ACC112 (cell line): ENCODE results near the gene RAI1.

Source experiments
- H2AFZ ChIP-seq: fragments of 200-600 bp; sonication (generic); one replicate; pipeline ENCODE4 v1.6.0; 2017; ENCODE audit warnings: antibody characterized with exemption, low read length; ENCODE audit not compliant: unreplicated experiment
- H3K27ac ChIP-seq: fragments of 200-600 bp; sonication (generic); 2 replicates; pipeline ENCODE4 v1.5.1; 2014; ENCODE audit warnings: low read depth, mild to moderate bottlenecking, antibody characterized with exemption, low read length, moderate library complexity
- H3K27me3 ChIP-seq: fragments of 200-600 bp; sonication (generic); 2 replicates; pipeline ENCODE4 v1.6.1; 2014; ENCODE audit warnings: mild to moderate bottlenecking, antibody characterized with exemption, low read length, moderate library complexity, mixed read lengths; ENCODE audit not compliant: insufficient read depth
- H3K36me3 ChIP-seq: fragments of 200-600 bp; sonication (generic); 2 replicates; pipeline ENCODE4 v1.6.1; 2016; ENCODE audit warnings: mild to moderate bottlenecking, antibody characterized with exemption, low read length, moderate library complexity, mixed read lengths; ENCODE audit not compliant: insufficient read depth
- H3K4me1 ChIP-seq: fragments of 200-600 bp; sonication (generic); one replicate; pipeline ENCODE4 v1.6.1; 2016; ENCODE audit warnings: low read length, mixed read lengths; ENCODE audit not compliant: insufficient read depth, unreplicated experiment, control insufficient read depth
- H3K4me3 ChIP-seq: fragments of 200-600 bp; sonication (generic); 2 replicates; pipeline ENCODE4 v1.5.1; 2014; ENCODE audit warnings: mild to moderate bottlenecking, low read depth, low read length
- H3K79me2 ChIP-seq: fragments of 200-600 bp; sonication (generic); one replicate; pipeline ENCODE4 v1.6.0; 2016; ENCODE audit warnings: low read length; ENCODE audit not compliant: control insufficient read depth, unreplicated experiment, insufficient read depth

RAI1 gene

DNA sequence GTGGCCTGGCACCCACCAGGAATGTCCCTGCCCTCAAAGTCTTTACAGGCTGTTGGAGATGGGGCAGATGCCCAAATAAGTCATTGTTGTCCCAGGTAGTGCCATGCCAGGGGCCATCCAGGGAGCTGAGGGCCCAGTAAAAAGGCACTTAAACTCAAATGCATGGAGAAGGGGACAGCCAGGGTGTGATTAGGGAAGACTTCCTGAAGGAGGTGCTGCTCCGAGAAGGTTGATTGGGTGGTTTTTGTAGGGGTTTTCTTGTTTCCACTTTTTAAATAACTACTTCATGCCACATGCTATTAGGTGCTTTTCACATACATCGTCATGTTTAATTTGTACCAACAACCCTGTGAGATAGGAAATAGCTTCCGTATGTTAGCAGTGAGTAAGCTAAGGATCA, 66.9 kb downstream of the RAI1 start:
- no peak overlapping the region for H3K27ac ChIP-seq

DNA sequence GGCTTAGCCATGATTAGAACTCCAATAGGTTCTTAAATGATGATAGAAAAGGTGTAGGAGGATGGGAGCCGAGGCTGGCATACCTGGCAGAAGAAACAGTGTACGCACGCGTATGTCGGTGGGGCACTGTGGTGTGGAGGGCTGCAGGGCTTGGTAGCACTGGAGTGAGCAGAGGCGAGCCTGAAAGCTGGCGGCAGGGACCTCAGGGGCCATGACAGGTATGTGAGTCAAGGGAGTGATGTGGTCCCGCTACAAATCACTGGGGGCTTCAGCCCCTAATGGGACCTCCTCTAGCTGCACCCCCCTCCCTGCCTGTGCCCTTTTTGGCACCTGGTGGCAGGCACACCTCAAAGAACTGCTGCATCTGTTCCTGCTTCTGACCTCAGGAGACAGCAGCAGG, 67.3 kb downstream of the RAI1 start:
- no peak overlapping the region for H3K4me3 ChIP-seq
- H3K4me1 ChIP-seq, result peaks cover 18% of the 10 kb centered on the region
- H3K27me3 ChIP-seq, result no peaks in the 10 kb centered on the region
- H2AFZ ChIP-seq, result no peak overlapping the region
- peaks cover 25% of the 10 kb centered on the region for H3K79me2 ChIP-seq
- no peaks in the 10 kb centered on the region for H3K36me3 ChIP-seq
- H3K27ac ChIP-seq, result no peak overlapping the region

More for the DNA sequence above, 66.9 kb downstream of the RAI1 start:
- peaks cover 14% of the 10 kb centered on the region for H3K4me1 ChIP-seq
- no peak overlapping the region for H3K4me3 ChIP-seq
- H3K27me3 ChIP-seq, result no peaks in the 10 kb centered on the region
- H2AFZ ChIP-seq, result no peak overlapping the region
- H3K36me3 ChIP-seq, result no peaks in the 10 kb centered on the region
- peaks cover 22% of the 10 kb centered on the region for H3K79me2 ChIP-seq

DNA sequence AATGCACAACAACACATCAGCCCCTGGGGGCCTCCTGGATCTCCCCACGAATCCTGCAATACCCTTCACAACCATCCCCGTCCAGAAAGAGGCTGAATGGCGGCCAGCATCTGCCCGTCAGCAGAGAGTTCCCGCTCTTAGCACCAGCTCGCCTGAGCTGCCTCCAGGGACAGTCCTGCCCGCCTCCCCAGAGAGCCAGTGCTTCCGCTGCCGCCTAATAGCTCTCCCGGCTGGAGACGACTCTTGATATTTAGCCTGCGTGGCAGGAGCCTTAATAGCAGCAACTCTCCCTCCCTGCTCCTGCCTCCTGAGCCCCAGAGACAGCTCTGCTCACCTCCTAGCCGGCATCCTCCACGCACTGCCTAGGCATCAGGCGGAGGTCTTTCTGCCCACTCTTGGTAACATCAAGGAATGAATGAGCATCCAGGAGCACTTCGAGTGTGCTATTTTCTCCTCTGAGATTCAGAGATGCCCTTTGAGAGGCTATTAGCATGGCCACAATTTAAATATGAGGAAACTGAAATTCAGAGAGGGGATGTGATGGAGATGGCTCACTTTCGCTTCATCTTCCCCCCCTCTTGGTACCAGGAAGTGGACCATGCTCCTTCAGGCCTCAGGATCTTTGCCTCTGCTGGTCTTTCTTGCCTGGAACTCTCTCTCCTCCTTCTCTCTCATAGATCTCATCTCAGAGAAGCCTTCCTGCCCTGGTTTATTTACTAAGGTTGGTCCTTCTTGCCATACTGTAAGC, 67.9 kb downstream of the RAI1 start:
- H3K4me3 ChIP-seq, result no peak overlapping the region
- no peaks in the 10 kb centered on the region for H3K27me3 ChIP-seq
- H3K4me1 ChIP-seq, result peaks cover 19% of the 10 kb centered on the region
- H3K79me2 ChIP-seq, result peaks cover 28% of the 10 kb centered on the region
- no peaks in the 10 kb centered on the region for H3K36me3 ChIP-seq
- H3K27ac ChIP-seq, result no peak overlapping the region
- no peak overlapping the region for H2AFZ ChIP-seq

DNA sequence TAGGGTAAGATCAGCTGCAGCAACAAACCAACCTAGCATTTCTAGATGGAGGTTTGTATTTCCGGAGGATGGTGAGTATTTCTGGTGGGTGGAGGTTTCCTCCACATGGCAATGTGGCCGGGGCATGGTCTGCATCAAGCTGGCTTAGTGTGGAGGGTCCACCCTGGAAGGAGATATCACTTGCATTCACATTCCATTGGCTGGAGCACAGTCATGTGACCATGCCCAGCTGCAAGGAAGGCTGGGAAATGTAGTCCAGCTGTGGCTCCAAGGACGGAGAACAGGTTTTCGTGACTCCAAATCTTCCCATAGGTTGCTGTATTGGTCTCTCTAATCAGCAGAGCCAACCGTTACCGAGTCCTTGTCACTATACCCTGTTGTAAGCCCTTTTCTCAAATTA, 68.7 kb downstream of the RAI1 start:
- no peak overlapping the region for H3K27ac ChIP-seq
- H3K4me3 ChIP-seq, result no peak overlapping the region

DNA sequence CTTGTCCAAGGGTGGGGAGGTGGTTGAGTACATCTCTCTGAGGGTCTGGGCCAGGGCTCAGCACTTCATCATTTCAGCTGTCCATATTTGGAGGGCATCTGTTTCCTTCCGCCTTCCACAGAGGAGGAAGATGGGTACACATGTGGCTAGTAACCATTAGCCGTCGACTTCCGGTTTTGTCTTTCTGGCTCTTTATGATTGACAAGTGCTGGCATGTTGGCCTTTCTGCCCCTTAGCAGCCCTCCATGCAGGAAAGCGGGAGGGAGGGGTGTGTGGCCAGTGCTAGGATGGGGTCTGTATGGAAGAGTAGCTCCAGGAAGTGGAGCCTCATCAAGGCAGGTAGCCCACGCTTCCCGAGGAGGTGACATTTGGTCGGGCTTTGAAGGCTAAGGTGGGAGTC, 69.6 kb downstream of the RAI1 start:
- peaks cover 19% of the 10 kb centered on the region for H3K4me1 ChIP-seq
- no peak overlapping the region for H3K4me3 ChIP-seq
- H3K79me2 ChIP-seq, result peaks cover 41% of the 10 kb centered on the region

More for the DNA sequence above, 68.7 kb downstream of the RAI1 start:
- Histone ChIP-seq H2AFZ (no peak overlapping the region), H3K4me1 (peaks cover 19% of the 10 kb centered on the region), H3K79me2 (peaks cover 32% of the 10 kb centered on the region), H3K27me3 (no peaks in the 10 kb centered on the region), H3K36me3 (no peaks in the 10 kb centered on the region)

DNA sequence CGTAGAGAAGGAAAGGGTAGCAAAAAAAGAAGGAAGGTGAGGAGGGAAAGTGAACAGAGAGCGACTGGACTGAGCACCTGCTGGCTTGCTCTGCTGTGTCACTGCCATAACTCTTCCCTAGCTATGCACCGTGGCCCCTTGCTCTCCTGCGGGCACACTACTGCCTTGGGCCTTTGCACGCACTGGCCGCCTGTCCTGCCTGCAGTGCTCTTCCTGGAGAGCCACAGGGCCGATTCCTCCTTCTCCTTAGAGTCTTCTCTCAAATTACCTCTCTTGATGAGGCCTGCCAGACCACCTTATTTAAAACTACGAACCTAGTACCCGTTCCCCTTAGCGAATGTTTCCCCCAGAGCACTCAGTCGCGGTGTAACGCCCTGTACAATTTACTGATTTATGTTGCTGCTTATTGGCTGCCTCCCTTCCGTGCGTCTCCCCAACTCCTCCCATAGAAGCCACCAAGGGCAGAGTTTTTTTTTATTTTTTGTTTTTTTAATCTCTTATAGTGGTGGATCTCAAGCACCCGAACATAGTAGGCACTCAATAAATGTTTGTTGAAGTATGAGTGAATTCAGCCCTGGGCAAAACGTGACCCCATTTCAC, 70.3 kb downstream of the RAI1 start:
- H3K4me3 ChIP-seq, result peak overlapping the region; percentile 53
- peak overlapping the region; percentile 6; the same call in 1 of the 2 replicates for H3K27ac ChIP-seq

More for the DNA sequence above, 69.6 kb downstream of the RAI1 start:
- no peaks in the 10 kb centered on the region for H3K36me3 ChIP-seq
- no peaks in the 10 kb centered on the region for H3K27me3 ChIP-seq
- no peak overlapping the region for H2AFZ ChIP-seq
- H3K27ac ChIP-seq, result no peak overlapping the region

DNA sequence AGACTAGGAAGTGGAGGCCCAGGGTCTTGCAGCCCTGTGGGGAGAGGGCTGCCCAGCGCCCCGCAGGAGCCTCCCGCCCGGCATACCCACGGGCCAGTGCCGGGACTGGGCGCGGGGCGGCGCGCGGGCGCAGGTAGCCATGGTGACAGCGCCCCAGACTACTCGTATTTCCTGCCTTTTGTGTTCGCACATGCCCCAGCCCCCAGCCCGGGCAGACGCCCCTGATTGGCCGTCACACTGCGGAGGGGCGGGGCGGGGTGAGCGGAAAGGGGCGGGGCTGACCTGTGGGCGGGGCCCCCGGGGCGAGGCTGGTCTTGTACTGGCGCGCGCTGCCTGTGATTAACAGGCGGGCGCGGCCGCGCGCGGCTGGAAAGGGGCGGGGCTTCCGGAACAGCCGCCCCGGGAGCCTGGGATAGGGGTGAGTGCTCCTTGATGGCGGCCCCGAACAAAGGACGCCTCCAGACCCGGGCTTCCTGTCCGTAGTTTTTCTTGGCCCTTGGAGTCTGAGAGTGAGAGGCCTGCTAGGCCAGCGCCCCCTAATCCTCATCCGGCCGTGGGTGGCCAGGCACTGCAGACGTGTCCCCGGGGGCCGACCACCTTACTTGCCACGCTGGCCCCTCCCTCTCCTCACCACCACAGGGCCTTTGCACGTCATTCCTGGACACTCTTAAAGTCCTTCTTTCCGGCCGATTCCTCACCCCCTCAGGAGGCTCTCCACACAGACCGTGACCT, 71.0 kb downstream of the RAI1 start:
- no peaks in the 10 kb centered on the region for H3K27me3 ChIP-seq

More for the DNA sequence above, 70.3 kb downstream of the RAI1 start:
- H3K27me3 ChIP-seq, result no peaks in the 10 kb centered on the region
- no peaks in the 10 kb centered on the region for H3K36me3 ChIP-seq
- peaks cover 41% of the 10 kb centered on the region for H3K79me2 ChIP-seq
- peaks cover 19% of the 10 kb centered on the region for H3K4me1 ChIP-seq
- no peak overlapping the region for H2AFZ ChIP-seq

DNA sequence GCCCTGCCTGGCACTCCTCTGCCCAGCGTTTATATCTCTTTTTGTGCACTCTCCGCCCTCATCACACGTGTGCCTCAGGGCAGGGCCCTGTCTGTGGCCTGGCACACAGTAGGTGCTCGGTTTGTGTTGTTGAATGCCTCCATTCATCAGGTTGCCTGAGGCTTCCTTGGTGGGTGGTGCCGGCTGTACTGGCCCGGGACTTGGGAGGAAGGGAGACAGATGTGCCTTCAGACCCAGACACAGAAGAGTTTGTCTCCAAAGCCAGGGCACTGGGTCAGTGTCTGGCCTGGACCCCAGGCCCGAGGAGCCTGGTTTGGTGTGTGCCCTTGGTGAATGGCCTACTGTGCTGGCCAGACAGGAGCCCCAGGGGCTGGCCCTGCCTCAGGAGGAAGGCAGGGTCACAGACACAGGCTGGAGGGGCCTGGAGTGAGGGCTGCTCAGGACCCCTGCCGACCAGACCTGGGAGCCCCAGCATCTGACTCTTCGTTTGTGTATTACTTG, 71.6 kb downstream of the RAI1 start:
- peaks cover 12% of the 10 kb centered on the region for H3K4me1 ChIP-seq

More for the DNA sequence above, 71.0 kb downstream of the RAI1 start:
- Histone ChIP-seq H3K36me3 (no peaks in the 10 kb centered on the region), H3K27ac (peak overlapping the region; percentile 25), H3K4me3 (peak overlapping the region; percentile 72), H3K4me1 (peaks cover 15% of the 10 kb centered on the region), H2AFZ (peak overlapping the region; percentile 5), H3K79me2 (peaks cover 41% of the 10 kb centered on the region)

DNA sequence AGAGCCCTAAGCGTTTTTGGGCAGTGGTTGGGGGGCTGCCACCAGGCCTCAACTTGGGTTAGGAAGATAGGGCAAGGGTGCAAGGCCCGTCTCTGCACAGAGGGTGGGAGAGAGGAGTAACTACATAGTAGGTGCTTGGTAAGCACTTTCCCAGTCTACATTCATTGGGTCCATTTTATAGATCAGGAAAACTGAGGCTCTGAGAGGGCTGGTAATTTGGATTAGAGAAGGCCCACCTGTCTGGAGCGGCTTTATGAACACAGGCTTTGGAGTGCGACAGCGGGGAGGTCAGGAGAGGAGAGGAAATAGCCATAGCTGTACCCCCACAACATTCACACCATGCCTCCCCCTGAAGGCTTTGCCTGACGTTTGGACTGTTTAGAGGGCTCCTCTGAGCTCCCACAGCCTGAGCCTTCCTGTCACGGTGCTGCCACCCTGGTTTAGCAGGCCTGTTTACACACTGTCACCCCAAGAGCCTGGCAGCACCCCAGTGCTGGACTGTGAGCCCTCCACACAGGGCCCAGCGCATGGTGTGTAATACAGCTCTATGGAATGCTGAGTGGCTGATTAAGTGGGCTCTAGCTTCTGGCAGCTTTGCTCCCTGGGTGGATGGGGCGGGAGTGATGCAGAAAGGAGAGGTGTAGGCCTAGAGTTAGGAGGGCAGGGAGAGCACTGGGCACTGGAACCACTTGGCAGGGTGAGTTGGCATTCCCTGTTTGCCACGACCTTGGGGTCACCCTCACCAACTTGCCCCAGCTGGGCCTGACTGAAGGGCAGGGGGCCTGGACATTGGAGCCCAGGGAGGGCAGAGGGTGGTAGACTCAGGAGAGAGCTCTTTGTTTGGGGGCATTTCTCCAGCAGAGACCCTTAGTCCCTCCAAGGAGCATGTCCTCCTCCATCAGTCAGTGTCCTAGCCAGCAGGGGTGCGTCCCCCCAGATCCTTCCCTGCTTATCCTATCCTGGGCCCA, 73.7 kb downstream of the RAI1 start:
- Histone ChIP-seq H3K27ac (no peak overlapping the region), H3K4me1 (peaks cover 12% of the 10 kb centered on the region), H3K79me2 (peaks cover 40% of the 10 kb centered on the region)

More for the DNA sequence above, 71.6 kb downstream of the RAI1 start:
- H2AFZ ChIP-seq, result peak overlapping the region; percentile 5
- H3K27ac ChIP-seq, result peak overlapping the region; percentile 25
- H3K4me3 ChIP-seq, result peak overlapping the region; percentile 72
- H3K36me3 ChIP-seq, result no peaks in the 10 kb centered on the region
- no peaks in the 10 kb centered on the region for H3K27me3 ChIP-seq
- peaks cover 39% of the 10 kb centered on the region for H3K79me2 ChIP-seq

DNA sequence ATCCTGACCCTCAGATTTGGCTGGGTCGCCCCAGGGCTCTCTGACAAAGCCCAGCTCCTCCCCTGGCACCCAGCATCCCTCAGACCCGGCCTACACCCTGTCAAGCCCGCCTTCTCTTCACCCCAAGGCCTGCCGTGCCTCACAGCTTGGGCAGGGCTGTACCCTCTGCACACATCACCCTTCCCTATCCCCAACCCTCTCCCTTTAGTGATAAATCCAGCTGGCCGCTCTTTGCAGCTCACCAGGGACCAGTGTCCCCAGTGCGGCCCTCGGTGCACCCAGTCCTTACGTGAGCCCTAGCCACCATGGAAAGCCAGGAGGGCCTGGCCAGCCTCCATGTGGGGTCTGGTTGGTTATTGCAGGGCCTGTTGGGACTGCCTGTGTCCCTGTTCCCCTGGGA, 74.5 kb downstream of the RAI1 start:
- Histone ChIP-seq H3K4me3 (no peak overlapping the region), H2AFZ (no peak overlapping the region), H3K79me2 (peaks cover 38% of the 10 kb centered on the region), H3K36me3 (no peaks in the 10 kb centered on the region), H3K27me3 (no peaks in the 10 kb centered on the region), H3K4me1 (peaks cover 12% of the 10 kb centered on the region), H3K27ac (no peak overlapping the region)

More for the DNA sequence above, 73.7 kb downstream of the RAI1 start:
- no peak overlapping the region for H3K4me3 ChIP-seq
- no peaks in the 10 kb centered on the region for H3K27me3 ChIP-seq
- no peak overlapping the region for H2AFZ ChIP-seq
- no peaks in the 10 kb centered on the region for H3K36me3 ChIP-seq
